Medulla oblongata (tissue), 1 donor: ENCODE data around the gene KMT2B.

Experiments used
- DNase-seq: peaks from one replicate; pipeline ENCODE4 v3.0.0-alpha.2; 2015; ENCODE audit errors: extremely low spot score

Gene KMT2B

GRCh38 chr19:35727053-35727955 is 9.5 kb downstream of the KMT2B start:
- DNase-seq = no peak

GRCh38 chr19:35727956-35728706 is 10.3 kb downstream of the KMT2B start:
- DNase-seq = no peak

- no peak for DNase-seq
Measured at GRCh38 chr19:35729021-35729420, 11.2 kb downstream of the KMT2B start.

- DNase-seq = no peak
Measured at GRCh38 chr19:35729763-35730162, 12.0 kb downstream of the KMT2B start.

GRCh38 chr19:35730326-35730725 is 12.5 kb downstream of the KMT2B start:
- no peak for DNase-seq

- DNase-seq = no peak
Measured at GRCh38 chr19:35731353-35731752, 13.6 kb downstream of the KMT2B start.

GRCh38 chr19:35731779-35732405 is 14.1 kb downstream of the KMT2B start:
- no peak for DNase-seq

- no peak for DNase-seq
Measured at GRCh38 chr19:35732540-35733179, 14.9 kb downstream of the KMT2B start.

GRCh38 chr19:35733180-35734125 is 15.7 kb downstream of the KMT2B start:
- DNase-seq = no peak

- DNase-seq = no peak
Measured at GRCh38 chr19:35734273-35734672, 16.5 kb downstream of the KMT2B start.

GRCh38 chr19:35734889-35735288 is 17.1 kb downstream of the KMT2B start:
- no peak for DNase-seq

- no peak for DNase-seq
Measured at GRCh38 chr19:35736913-35737886, 19.4 kb downstream of the KMT2B start.

GRCh38 chr19:35738021-35738886 is 20.5 kb downstream of the KMT2B start:
- no peak for DNase-seq

GRCh38 chr19:35738887-35739229 is 21.1 kb downstream of the KMT2B start:
- DNase-seq = no peak

GRCh38 chr19:35739275-35740107 is 21.7 kb downstream of the KMT2B start:
- no peak for DNase-seq

GRCh38 chr19:35740108-35740422 is 22.3 kb downstream of the KMT2B start:
- DNase-seq = no peak

- DNase-seq = peak; percentile 99
Measured at GRCh38 chr19:35740423-35741202, 22.8 kb downstream of the KMT2B start.
